Fibroblast of mammary gland (primary cell): ENCODE measurements around the gene TEX26.
"Not testable (repeated sequence)": the region's sequence is repeated elsewhere in the genome, so short reads cannot be mapped to it uniquely, and the experiment has no call there.

Source experiments
- DNase-seq: peaks from one replicate; pipeline ENCODE4 v3.0.0-alpha.2; 2010; ENCODE audit warnings: low read depth
- H3K4me3 ChIP-seq: 2 replicates; pipeline ENCODE4 v1.5.1; 2011; ENCODE audit warnings: low read depth, mild to moderate bottlenecking, low read length, moderate library complexity; ENCODE audit not compliant: control insufficient read depth
- CTCF ChIP-seq: conservative IDR thresholded peaks from 2 replicates; pipeline ENCODE4 v1.5.1; 2011; ENCODE audit warnings: low read depth, low read length, inconsistent platforms; ENCODE audit not compliant: control insufficient read depth, insufficient read depth

TEX26 gene

DNA sequence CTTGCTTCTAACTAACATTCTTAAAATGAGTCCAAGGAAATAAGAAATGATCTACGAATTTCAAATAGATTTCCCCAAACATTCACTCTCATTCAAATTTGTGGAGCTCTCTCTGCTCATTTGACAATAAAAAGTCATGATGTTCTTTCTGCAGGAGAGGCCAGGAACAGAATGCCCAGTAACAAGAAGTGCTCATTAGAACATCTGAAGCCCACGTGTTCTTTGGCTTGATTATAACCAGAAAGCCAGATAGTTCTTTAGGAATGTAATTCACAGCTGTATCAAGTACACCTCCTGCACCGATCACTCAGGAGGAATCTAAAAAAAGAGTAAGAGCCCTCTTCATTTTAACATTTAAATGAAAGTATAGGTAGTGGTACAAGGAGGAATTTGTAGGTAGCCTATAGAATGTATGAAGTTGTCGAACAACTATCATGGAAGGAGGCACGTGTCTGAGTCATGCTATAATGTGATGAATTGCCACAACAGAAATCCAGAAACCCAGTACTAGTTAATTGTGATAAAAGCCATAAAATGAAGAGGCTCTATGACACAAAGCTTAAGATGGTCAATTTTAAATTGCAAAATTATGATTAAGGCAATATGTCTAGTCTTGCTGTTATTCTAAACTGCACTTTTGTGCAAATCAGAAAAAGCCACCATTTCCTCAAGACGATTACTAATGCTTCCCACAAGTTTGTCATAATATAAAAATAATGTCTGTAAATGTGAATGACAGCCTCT lies 13.6 kb upstream of the TEX26 start:
- no peak for TF ChIP-seq CTCF
- no peak overlapping the region for H3K4me3 ChIP-seq
- peak; percentile 69 for DNase-seq

GRCh38 chr13:30920162-30920909 lies 12.1 kb upstream of the TEX26 start:
- DNase-seq: no peak
- no peak for TF ChIP-seq CTCF
- no peak overlapping the region for H3K4me3 ChIP-seq

DNA sequence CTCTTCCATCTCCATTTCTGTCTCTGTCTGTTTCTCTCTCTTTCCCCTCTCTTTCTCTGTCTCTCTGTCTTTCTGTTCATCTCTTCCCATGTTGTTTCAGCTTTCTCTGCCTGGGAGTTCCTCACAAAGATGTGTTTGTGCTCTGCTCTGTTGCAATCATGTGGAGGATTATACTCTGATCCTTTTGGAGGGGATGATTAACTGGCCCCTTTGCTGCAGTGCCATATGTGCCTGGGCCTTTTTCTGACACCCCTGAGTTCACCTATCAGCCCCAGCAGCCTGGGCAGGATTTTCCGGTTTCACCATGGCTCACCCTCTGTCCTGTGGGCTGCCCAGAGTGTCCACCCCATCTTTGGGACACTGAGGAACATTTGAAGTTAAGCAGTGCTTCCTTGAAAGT lies 9.0 kb upstream of the TEX26 start:
- no peak for DNase-seq
- H3K4me3 ChIP-seq: no peak overlapping the region
- no peak for TF ChIP-seq CTCF

DNA sequence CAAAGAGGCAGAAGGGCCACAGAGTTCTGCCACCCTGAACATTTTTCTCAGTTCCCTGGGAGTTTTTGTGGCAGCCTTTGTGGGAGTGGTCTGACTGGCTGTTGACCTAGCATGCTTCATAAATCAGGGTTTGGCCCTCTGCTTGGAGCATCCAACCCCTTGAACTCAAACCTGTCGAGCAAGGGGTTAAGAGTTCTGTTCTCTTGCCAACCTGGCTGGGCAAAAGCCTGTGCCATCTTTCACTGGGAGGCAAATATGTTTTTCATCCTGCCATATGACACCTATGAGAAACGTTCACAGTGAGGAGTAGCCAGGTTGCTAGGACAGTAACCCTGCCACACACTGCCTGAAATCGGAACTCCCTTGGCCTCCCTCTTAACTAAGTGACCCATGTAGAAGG lies 7.7 kb upstream of the TEX26 start:
- no peak overlapping the region for H3K4me3 ChIP-seq
- DNase-seq: no peak
- TF ChIP-seq CTCF: no peak

- TF ChIP-seq CTCF: no peak
- DNase-seq: no peak
- H3K4me3 ChIP-seq: no peak overlapping the region
These were observed 7.0 kb upstream of the TEX26 start for GRCh38 chr13:30925429-30925828.

DNA sequence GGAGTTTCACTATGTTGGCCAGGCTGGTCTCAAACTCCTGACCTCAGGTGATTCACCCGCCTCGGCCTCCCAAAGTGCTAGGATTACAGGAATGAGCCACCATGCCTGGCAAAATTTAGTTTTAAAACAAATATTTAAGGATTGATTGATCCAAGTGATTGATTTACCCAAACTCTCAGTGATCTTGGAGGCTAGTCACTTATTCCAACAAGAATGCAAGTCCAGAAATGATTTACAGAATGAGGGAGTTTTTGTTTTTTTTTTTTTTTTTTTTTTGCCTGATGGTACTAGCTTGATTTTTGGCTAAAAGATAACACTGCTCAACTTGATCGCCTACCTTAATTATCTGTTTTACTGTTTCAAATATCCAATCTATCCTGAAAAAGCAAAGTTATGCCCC lies 5.7 kb upstream of the TEX26 start:
- DNase-seq: no peak
- no peak overlapping the region for H3K4me3 ChIP-seq
- TF ChIP-seq CTCF: no peak

GRCh38 chr13:30927188-30927587 lies 5.3 kb upstream of the TEX26 start:
- not testable (repeated sequence) for H3K4me3 ChIP-seq
- DNase-seq: peak; percentile 66
